Measurements from ENCODE around the gene TBC1D7.
A peak's percentile ranks its signal among the peaks of the same experiment; 100 is the strongest.
"Not testable (repeated sequence)": the region's sequence is repeated elsewhere in the genome, so short reads cannot be mapped to it uniquely, and the experiment has no call there.

The TBC1D7 gene

GRCh38 chr6:13355999-13356785 is 27.9 kb upstream of the TBC1D7 start:
- no peak for DNase-seq

GRCh38 chr6:13355043-13355945 is 27.0 kb upstream of the TBC1D7 start:
- DNase-seq: no peak

GRCh38 chr6:13354331-13355042 is 26.1 kb upstream of the TBC1D7 start:
- DNase-seq: no peak

GRCh38 chr6:13352165-13352564 is 23.8 kb upstream of the TBC1D7 start:
- DNase-seq: no peak

- no peak for DNase-seq
Observed at GRCh38 chr6:13351271-13351670, 22.9 kb upstream of the TBC1D7 start.

- DNase-seq: no peak
Observed at GRCh38 chr6:13349811-13350506, 21.6 kb upstream of the TBC1D7 start.

GRCh38 chr6:13348334-13349113 is 20.2 kb upstream of the TBC1D7 start:
- DNase-seq: no peak

GRCh38 chr6:13346245-13346644 is 17.9 kb upstream of the TBC1D7 start:
- DNase-seq: no peak

- DNase-seq: no peak
Observed at GRCh38 chr6:13342414-13343019, 14.2 kb upstream of the TBC1D7 start.

- DNase-seq: no peak
Observed at GRCh38 chr6:13339863-13340630, 11.7 kb upstream of the TBC1D7 start.

GRCh38 chr6:13338038-13338437 is 9.7 kb upstream of the TBC1D7 start:
- no peak for DNase-seq

- DNase-seq: peak; percentile 76 to 84
Observed at GRCh38 chr6:13336553-13336952, 8.2 kb upstream of the TBC1D7 start.

GRCh38 chr6:13334953-13335352 is 6.6 kb upstream of the TBC1D7 start:
- DNase-seq: no peak

- no peak for DNase-seq
Observed at GRCh38 chr6:13332349-13332706, 4.0 kb upstream of the TBC1D7 start.

- no peak for DNase-seq
Observed at GRCh38 chr6:13331516-13332348, 3.4 kb upstream of the TBC1D7 start.

GRCh38 chr6:13328875-13329183 is 492 bp upstream of the TBC1D7 start:
- DNase-seq: no peak

GRCh38 chr6:13327691-13328075 is 654 bp downstream of the TBC1D7 start:
- DNase-seq: no peak

- not testable (repeated sequence) for DNase-seq
Observed at GRCh38 chr6:13326031-13326586, 2.2 kb downstream of the TBC1D7 start.

- no peak for DNase-seq
Observed at GRCh38 chr6:13319891-13320564, 8.3 kb downstream of the TBC1D7 start.
